ENCODE results near the gene TMEM255A.

Gene TMEM255A

DNA sequence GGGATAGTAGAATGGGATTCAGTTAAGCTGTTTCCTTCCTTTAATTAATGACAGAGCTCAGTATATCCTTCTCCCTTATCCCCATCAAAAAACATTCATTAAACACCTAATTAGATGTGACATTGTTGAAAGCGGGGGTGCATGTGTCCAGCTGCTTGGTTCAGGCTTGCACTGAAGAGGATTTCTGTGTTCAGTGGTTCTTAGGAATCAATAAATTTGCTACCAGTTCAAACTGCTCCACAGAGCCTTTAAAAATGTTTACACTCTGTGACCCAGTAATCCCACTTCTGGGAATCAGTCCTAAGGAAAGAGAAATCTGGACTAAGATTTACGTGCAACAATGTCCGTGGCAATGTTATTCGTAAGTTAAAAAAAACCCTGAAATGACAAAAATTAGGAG lies 7.2 kb upstream of the TMEM255A start:
- H3K4me3 ChIP-seq (replicated peaks in 1 of 2; ENCODE audit: low read depth in 2 of 2, low read length in 2 of 2), result no peak overlapping the region
- TF ChIP-seq CTCF (IDR thresholded peaks at IDR 0.05; ENCODE audit: low read depth, low read length), result no peak
- DNase-seq (ENCODE audit: low read depth in 2 of 2), result no peak

GRCh38 chrX:120316587-120317283 lies 5.5 kb upstream of the TMEM255A start:
- peak in 1 of 2 donors; percentile 52 for DNase-seq (ENCODE audit: low read depth in 2 of 2)
- TF ChIP-seq CTCF (IDR thresholded peaks at IDR 0.05; ENCODE audit: low read depth, low read length), result no peak

DNA sequence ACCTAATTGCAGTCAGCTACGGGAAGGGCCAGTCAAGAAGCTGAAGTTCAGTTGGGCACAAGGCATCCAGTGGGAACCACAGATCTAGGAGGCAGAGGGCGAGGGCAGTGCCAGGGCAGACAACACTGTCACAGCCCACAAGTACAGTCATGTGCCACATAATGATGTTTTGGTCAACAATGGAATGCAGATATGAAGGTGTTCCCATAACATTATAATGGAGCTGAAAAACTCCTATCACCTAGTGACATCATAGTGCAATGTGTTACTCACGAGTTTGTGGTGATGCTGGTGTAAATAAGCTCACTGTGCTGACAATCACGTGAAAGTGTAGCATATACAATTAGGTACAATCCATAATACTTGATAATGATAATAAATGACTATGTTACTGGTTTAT lies 4.5 kb upstream of the TMEM255A start:
- TF ChIP-seq CTCF (IDR thresholded peaks at IDR 0.05; ENCODE audit: low read depth, low read length), result no peak
- DNase-seq (ENCODE audit: low read depth in 2 of 2), result no peak
- H3K4me3 ChIP-seq (replicated peaks in 1 of 2; ENCODE audit: low read depth in 2 of 2, low read length in 2 of 2), result no peak overlapping the region

More at GRCh38 chrX:120316587-120317283, 5.5 kb upstream of the TMEM255A start:
- no peak overlapping the region for H3K4me3 ChIP-seq (replicated peaks in 1 of 2; ENCODE audit: low read depth in 2 of 2, low read length in 2 of 2)

GRCh38 chrX:120311727-120312063 lies 434 bp upstream of the TMEM255A start:
- no peak for DNase-seq (ENCODE audit: low read depth in 2 of 2)
- no peak for TF ChIP-seq CTCF (IDR thresholded peaks at IDR 0.05; ENCODE audit: low read depth, low read length)
- no peak overlapping the region for H3K4me3 ChIP-seq (replicated peaks in 1 of 2; ENCODE audit: low read depth in 2 of 2, low read length in 2 of 2)

DNA sequence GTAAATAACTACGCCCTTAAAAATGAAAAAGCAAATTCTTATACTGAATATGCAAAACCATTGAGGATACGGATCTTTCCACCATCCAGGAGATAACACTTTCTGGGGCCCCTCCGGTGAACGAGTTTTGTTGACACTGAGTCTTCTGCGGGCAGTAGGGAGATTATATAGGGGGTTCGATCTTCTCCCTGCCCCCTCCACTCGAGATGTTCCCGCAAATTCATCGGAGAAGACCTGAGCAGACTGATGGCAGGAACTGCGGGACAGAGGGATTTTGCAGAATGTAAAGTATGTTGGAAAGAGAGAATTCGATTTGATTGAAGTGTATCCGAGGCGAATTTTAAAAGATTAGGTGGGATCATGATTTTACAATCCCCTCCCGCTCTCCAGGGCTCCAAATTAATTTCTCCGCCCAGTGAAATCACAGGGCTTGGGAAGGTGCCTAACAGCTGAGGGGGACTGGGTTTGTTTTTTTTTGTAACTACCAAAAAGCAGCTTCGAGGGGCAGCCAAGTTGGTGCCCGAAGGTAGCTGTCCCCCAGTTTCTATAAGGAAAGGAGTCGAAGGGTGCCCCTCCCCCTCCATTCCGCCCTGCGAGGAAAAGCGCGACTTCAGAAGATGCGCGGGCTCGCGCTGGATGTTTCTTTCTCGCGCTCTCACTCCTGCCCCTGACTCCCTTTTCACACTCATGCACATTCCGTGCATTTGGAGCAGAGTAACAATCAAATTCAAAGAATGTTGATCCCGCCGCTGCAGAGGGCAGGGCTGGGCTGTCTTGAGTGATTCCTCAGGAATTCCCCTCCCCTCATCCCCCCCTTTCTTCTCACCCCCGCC lies 1.2 kb downstream of the TMEM255A start:
- DNase-seq (ENCODE audit: low read depth in 2 of 2), result peak in 1 of 2 donors; percentile 7
- no peak overlapping the region for H3K4me3 ChIP-seq (replicated peaks in 1 of 2; ENCODE audit: low read depth in 2 of 2, low read length in 2 of 2)
- TF ChIP-seq CTCF (IDR thresholded peaks at IDR 0.05; ENCODE audit: low read depth, low read length), result no peak

DNA sequence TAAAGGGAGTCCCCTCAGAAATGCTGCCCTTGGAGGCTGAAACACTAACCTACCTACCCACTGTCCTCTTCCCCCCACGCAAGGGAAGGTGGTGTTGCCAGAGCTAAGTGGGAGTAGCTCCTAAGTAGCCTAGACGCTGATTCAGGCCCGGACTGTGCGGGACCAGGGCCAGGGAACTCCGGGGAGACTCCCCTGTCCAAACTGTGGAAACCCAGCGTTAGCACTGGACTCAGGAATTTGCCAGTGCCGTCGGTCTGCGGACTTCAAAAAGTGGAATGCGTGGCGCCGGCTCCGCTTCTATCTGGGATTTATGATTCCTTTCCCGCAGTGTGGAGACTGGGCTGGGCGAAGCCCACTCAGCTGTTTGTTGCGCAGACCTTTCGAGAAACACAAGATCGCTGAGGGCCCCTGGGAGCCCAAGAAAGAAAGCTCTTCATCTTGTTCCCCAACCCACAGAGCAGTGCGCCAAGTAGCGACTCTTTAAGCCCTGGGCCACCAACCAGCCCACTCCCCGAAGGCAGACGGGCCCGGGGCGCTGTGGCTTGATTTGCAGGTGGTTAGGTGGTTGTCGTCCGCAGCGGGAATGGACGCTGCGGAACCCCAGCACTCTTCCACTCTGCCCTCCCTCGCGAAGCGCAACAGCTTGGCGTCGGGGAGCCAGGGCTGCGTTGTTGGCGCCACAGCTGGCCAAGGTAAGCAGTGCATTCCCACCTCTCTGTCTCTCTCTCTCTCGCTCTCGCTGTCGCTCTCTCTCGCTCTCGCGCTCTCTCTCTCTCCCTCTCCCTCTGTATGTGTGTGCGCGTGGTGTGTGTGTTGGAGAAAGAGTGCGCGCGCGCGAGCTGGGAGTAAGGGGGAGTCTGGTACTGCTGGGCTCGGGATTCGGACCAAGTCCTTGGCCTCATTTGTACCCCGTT lies 2.0 kb downstream of the TMEM255A start:
- no peak overlapping the region for H3K4me3 ChIP-seq (replicated peaks in 1 of 2; ENCODE audit: low read depth in 2 of 2, low read length in 2 of 2)
- peak; percentile 20 for TF ChIP-seq CTCF (IDR thresholded peaks at IDR 0.05; ENCODE audit: low read depth, low read length)
- peak; percentile 44 to 49 for DNase-seq (ENCODE audit: low read depth in 2 of 2)

Data from cardiac fibroblast (primary cell).